ENCODE results near the gene P2RX7.

P2RX7 gene

DNA sequence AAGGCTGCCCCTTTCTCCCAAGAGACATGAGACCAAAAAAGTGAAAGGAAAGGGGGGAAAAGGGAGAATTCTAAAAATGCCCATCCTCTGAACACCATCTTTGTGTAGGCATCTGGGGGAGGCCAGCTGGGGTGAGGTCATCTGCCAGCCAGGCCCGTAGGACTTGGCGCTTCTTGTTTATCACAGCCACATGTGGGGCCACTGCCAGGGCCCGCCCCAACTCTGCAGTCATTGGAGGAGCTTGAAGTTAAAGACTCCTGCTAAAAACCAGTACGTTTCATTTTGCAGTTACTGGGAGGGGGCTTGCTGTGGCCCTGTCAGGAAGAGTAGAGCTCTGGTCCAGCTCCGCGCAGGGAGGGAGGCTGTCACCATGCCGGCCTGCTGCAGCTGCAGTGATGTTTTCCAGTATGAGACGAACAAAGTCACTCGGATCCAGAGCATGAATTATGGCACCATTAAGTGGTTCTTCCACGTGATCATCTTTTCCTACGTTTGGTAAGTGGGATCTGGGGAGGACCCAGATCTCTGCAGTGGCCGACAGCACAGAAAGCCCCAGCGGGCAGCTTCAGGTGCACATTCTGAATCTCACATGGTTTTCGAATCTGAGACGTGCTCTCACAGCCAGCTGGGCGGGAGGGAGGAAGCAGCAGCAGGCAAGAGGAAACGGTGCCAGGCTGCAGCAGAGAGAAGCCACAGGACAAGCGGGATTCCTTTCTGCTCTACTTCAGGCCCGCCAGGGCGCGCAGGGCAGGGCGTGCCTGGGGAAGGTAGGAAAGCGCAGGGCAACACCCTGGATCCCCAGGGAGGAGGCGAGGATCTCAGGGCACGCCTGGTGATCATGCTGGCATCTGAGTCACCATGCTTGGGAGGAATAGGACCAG is at the start of gene P2RX7:
TSS of gene P2RX7 (plus strand) at position 276 of the 881 bp plus-strand sequence. CDS start at position 371, 95 bp downstream.
- no peak for DNase-seq (ENCODE audit: low read depth)

DNA sequence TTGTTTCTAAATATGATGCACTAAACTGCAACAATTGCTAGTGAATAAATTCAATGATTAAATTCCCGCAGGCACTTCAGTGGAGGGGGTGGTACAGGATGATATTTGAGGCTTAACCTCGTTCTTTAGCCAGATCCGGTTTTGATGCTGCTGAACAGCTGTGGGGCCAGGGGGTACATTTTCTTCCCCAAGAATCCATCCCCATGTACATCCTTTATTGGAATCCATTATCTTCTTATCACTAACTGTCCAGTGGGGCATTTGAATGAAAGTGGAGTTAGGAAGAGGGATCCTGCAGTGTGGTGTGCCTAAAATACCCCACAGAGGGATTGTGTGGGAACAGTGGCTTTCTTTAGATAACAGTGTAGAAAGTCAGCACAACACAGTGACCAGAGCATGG is 48.4 kb upstream of the P2RX7 start:
- DNase-seq (ENCODE audit: low read depth), result no peak

DNA sequence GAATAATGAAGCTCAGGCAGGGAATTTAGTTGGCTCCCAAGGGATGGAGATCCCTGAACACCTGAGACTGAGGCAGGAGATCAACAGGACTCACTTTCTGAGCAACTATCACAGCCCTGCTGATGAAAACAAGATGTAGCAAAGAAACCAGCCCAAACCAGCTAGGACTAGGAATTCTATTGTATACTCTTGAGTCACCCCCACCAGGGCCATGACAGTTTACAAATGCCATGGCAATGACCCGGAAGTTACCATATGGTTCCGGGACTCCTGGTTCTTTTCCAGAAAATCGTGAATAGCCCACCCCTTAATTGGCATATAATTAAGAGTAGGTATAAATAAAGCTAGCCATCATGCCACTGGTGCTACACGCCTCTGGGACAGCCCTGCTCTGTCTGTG is 47.6 kb upstream of the P2RX7 start:
- no peak for DNase-seq (ENCODE audit: low read depth)

DNA sequence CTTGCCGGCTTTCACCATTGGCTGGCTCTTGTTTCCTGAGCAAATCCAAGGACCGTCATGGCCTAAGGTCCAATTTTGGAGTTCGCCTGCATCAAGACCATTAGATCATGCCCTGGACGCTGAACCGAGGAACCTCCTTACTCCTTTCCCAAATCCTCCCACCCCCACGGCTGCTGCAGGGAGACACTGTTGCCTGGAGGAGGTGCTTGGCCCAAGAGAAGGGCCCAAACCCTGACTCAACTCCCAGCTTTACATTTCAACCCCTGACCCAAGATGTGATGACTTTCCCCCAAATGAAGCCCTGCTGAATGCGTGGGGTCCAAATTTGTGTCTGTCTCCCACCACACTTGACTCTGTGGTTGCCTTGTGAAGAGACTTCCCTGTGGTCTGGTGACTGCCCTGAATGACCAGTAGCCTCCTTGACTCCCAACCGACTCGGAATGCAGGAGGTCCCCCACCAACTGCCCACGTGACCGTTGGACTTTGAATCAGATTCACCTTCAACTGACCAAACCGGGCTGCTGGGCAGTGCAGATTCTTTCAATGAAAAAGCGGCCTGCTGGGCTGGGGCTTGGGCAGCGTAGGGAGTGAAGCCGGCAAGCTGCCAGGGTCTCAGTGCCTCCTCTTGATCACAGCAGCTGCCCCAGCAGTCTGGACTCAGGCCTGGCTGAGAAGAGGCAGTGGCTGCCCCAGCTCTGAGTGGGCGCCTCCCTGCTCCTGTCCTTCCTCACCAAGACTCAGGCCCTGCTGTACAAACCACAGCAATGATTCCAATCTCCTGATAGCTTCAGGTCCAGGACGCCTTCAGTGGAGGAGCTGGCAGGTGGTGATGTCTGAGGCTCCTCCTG is 46.9 kb upstream of the P2RX7 start:
- no peak for DNase-seq (ENCODE audit: low read depth)

DNA sequence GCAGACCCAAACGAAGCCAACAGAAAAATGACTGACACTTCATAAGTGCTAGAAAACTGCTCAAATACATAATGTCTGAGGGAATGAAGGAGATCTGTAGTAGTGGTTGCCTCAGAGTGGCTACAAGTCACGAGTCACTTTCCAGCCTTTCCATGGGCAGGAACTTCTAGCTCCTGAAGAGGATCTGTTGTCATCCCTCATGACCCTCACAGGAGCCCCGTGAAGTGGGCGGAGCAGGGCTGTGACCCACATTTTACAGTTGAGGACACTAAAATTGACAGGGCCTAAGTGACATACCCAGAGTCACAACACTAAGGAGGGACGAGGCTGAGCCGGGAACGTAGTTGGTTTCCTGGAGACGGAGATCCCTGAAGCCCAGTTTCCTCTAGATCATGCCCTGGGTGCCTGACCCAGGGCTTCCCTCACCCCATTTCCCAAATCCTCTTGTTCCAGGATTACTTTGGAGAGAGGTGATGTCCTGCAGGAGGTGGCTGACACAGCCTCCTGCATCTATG is 45.8 kb upstream of the P2RX7 start:
- no peak for DNase-seq (ENCODE audit: low read depth)

DNA sequence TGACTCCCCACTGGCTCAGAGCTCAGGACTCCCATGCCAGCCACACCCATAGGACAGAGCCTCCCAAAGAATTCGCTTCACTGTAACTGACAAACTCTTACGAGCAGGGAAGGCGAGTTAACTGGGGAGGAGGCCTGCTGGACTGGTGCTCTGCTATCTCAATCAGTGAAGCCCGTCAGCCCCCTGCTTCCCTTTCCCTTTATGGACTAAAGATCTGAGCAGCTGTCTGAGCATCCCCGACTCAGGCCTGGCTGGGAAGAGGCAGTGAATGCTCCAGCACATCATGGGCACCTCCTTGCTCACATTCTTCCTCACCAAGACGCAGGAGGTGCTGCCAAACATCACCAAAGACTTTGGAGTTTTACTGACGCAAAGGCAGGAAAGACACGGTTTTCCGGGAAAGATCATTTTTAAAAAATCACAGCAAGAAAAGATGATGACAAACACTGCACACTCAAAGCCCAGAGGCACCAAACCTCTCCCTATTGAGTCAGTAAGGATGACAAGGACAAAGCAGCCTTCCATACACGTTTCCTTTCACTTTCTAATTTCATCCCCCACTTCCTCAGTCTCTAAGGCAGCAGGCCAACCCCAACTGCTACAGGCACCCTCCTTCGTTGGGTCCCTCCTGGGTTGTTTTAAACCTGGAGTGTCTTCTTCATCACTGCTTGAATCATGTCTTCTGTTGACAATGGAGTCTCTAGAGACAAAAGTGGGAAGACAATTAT is 45.0 kb upstream of the P2RX7 start:
- DNase-seq (ENCODE audit: low read depth), result no peak

DNA sequence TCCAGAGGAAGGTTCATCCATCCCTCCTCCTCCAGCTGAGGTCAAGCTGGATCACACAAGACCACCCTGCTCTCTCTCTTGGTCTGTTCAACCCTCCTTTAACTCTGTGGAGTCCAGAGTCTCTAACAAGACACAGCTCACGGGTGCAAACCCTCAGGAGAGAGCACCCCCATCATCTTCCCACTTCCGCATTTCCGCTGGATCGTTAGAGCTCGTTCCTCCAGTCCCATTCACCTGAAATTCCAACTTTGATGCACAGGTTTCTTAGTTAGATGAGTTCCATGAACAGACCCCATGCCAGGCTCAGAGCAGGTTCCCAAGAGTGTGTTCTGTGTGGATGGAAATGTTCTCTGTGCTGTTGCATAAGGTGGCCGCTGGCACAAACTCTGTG is 44.5 kb upstream of the P2RX7 start:
- no peak for DNase-seq (ENCODE audit: low read depth)

DNA sequence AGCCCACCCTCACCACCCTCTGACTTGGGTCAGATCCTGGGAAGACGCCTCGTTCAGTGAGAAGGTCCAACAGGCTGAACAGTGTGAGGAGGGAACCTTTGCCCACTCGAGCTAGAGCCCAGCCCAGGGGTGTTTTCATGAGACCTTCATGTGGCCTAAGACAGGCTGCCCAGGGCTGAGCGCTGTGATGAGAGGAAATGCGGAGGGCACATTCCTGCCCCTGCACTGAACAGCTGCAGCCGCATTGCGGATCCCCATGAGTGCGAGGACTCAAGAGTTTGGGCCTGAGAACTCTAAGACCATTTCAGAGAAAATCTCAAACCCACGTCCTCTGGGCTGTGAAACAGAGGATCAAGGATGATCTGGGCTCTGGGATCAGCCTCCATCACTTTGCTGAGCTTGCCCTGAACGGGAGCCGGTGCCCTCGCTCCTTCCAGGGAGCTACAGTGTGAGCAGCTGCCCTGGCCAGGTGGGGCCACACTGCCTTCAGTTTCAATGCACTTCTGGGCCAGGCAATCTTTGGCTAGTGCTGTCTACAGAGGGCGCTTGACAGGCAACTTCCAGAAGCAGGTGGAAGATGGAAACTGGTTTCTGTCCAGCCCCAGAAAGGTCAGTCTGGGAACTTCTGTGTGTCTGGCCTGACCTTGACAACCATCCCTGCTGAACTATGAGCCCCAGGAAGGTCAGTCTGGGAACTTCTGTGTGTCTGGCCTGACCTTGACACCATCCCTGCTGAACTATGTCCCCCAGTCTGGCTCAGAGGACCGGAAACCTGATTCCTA is 43.5 kb upstream of the P2RX7 start:
- DNase-seq (ENCODE audit: low read depth), result no peak

DNA sequence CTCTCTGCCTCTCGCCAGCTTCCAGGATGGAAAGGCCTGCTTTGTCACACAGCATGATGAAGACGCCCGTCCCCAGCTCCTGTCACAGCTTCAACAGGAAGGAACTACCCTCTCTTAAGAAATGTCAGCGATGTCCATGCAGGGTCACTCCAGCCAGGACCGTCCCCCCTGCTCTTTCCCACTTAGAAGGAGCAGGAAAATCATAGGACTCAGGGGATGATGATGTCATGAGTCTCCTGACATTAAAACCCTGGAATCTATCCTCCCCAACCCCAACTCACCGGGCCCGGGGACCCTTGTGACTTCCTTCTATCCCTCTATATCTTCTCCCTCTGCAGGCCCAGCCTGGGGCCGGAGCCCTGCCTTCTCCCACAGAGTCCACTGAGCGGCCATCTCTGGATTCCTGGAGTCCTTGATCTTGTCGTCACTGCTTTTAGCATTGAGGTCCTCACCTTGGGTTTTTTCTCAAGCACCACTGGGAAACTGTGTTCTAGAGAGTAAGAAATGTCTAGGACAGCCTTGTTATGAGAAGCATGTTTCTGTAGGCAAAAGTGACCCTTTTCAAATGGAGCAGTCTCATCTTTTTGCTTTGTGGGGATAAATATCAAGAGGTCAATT is 42.8 kb upstream of the P2RX7 start:
- no peak for DNase-seq (ENCODE audit: low read depth)

DNA sequence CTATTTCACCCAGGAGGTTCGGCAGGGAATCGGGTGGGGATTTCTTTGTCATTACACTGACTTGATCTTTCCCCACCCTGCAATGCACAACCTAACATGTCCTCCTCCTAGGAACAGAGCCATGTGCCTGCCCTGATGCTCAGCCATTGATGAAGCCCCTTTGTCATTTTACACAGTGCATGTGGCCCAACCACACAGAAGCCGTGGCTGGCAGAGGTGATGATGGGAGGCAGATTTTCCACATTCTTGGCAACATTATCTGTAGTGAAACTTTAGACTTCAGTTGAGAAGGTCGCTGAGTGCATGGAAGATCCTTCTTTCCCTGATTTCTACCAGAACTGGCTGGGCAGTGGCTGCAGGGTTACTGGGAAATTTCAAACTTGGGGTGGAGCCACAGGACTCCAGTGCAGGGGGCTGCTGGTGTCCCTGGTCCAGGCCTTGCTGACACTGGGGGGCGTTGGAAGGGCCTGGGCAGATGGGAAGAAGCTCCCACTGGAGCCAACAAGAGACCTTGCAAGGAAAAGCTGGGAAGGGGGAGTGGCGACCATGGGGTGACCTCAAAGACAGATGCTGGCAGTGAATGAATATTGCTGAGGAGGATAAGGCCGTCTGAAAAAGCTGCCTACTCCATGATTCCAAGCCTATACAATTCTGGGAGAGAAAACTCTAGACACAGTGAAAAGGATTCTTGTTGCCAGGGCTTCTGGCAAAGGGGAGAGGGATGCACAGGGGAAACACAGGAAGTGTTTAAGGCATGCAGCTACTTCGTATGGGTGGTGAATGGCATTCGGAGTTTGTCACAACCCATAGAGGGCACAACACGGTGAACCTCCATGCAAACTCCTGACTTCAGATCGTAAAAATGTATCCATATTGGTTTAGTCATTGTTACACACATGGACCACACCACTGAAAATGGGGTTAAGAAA is 41.8 kb upstream of the P2RX7 start:
- no peak for DNase-seq (ENCODE audit: low read depth)

DNA sequence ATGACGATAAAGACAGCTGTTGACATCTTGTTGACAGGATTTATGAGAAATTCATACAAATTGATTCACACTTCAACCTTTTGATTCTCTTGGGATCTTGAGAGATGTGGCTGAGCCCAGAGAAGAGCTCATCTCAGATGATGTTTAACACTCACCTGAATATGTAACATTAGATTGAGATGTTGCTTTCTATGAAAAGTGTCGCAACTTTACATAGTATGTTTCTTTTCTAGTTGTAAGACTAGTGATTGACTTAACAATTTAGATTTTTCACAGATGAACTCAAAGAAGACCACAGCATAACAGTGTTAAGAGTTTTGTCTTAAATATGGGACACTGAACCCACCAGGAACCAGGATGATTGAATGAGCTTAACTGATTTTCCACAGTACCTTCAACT is 40.6 kb upstream of the P2RX7 start:
- DNase-seq (ENCODE audit: low read depth), result no peak

DNA sequence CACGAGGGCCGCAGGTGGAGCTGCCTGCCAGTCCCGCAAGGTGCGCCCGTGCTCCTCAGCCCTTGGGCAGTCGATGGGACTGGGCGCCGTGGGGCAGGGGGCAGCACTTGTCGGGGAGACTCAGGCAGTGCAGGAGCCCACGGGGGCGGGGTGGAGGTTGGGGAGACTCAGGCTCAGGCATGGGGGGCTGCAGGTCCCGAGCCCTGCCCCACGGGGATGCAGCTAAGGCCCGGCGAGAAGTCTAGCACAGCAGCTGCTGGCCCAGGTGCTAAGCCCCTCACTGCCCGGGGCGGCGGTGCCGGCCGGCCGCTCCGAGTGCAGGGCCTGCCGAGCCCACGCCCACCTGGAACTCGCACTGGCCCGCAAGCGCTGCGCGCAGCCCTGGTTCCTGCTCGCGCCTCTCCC is 39.2 kb upstream of the P2RX7 start:
- no peak for DNase-seq (ENCODE audit: low read depth)

DNA sequence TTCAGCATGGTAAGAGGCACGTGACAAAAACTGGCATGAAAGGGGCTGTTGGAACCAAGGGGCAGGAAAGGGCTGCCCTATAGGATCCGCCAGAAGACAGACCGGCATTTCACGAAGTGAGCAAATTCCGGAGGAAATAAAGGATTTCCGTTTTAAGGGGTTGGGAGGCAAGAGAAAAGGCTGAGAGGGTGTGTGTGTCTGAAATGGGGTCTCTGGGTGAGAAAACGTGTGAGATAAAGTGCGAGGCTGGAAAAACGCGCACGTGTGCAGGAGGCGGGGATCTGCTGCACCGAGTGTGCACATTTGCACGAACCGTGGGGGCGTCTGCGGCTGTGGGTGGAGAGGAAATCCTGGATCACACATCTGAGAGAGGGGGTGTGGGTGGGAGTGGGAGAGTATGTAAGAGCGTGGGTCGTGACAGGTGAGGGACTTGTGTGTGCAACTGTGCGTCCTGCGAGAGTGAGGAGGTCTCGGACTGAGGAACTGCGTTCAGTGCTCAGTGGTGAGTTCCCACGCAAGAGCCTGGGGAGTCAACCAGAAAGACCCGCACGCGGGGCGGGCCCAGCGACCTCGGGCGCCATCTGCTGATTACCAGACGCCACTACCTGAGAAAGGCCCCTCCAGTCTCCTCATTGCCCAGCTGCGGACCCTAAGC is 37.0 kb upstream of the P2RX7 start:
- peak; percentile 64 for DNase-seq (ENCODE audit: low read depth)

DNA sequence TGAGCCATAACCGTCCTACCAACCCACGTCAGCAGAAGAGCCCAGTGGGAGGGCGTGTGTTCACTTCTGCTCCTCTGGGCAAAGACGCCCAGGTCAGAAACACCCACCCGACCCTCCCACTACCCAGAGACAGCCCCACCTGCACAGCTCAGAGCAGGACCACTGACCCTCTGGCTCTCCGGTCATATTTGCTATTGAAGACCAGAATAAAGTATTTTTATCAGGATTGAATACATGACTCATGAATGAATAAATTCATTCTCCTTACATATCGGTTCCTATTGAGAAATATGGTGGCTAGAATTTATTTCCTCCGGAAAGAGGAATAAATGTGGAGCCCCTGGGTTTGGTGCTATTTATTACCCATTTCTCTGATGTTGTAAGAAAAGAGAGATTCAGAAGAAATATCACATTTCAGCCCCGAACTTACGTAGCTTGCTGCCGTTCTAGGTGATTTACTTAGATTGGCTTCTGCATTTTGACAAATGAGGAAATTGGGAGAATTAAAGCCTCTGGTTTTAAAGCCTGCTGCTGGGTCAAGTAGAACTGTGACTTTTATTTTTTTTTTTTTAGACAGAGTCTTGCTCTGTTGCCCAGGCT is 36.4 kb upstream of the P2RX7 start:
- no peak for DNase-seq (ENCODE audit: low read depth)

DNA sequence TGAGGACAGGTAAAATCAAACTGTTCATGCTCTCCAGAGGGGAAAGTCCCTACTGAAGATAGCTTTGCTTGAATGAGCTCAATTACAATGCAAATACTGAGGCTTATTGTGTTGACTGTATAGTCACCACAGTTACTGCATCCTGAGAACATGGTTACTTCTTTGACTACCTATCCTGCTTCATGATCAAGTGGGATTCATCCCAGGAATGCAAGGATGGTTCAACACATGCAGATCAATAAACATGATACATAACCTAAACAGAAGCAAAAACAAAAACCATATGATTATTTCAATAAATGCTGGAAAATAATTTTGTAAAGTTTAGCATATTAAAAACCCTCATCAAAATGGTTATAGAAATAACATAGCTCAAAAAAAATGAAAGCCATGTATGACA is 32.9 kb upstream of the P2RX7 start:
- no peak for DNase-seq (ENCODE audit: low read depth)

DNA sequence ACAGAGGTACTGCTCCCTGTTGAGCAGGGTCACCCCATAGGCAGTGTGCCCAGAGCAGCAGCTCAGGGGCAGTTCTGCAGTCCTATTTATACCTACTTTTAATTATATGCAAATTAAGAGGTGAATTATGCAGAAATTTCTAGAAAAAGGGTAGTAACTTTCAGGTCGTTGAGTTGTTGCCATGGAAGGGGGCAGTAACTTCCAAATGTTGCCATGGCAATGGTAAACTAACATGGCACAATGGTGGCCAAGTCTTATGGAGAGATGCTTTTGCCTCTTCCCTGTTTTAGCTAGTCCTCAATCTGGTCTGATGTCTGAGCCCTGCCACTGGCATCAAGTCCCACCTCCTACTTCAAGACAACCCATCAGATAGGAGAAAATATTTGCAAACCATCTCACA is 30.4 kb upstream of the P2RX7 start:
- DNase-seq (ENCODE audit: low read depth), result no peak

DNA sequence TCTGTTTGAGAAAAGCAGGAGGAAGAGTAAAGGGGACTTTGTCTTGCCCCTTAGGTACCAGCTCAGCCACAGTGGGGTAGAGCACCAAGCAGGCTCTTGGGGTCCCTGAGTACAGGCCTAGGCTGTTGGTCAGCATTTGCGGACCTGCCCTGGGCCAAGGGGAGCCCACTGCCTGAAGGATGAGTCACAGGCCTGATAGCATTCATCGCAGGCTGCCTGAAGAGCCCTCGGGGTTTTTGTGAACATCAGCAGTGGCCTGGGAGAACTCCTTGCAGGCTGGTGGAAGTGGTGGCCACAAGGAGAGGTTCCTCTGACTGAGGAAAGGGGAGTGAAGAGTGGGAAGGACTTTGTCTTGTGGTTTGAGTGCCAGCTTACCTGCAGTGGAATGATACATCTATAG is 25.0 kb upstream of the P2RX7 start:
- no peak for DNase-seq (ENCODE audit: low read depth)

DNA sequence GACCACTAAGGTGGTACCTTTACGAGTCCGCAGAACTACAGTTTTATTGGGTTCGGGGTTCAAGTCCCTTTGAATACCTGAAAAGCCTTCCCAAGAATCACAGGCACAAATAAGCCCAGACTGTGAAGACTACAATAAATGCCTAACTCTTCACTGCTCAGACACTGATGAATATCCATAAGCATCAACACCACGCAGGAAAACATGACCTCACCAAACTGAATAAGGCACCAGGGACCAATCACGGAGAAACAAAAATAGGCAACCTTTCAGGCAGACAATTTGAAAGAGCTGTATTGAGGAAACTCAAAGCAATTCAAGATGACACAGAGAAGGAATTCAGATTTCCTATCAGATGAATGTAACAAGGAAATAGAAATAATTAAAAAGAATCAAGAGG is 24.2 kb upstream of the P2RX7 start:
- no peak for DNase-seq (ENCODE audit: low read depth)

All from stimulated activated CD8-positive, alpha-beta memory T cell treated with anti-CD3 and anti-CD28 coated beads, Interleukin-4, amount 100 ng/mL, for 24 hours (primary cell).